Endothelial cell of umbilical vein (primary cell): ENCODE data around the gene GZF1. TPM values are rescaled to one million over a fixed set of nuclear protein-coding genes. Genes with fewer than 3 reads are reported as not detected.

Source experiments
- BruUV-seq: library from RNA; stranded (reverse); fragments of 400-500 nt; replicated peaks from 2 replicates; lab custom pipeline; 2021; lab: Mats Ljungman, UMichigan
- CTCF ChIA-PET: fragments of 300-600, 350-600 bp; sonication (Branson Sonifier 250); formaldehyde crosslinking; loops from one replicate; lab custom pipeline; 2021; ENCODE audit warnings: antibody characterized with exemption, inconsistent platforms; lab: Charles Lee
- POLR2A ChIA-PET: fragments of 300-600, 350-600 bp; sonication (Branson Sonifier 250); formaldehyde crosslinking; loops from one replicate; lab custom pipeline; 2021; ENCODE audit warnings: antibody characterized with exemption, inconsistent platforms; lab: Charles Lee
- DNase-seq: peaks from one replicate; pipeline ENCODE4 v3.0.0-alpha.2; 2011; ENCODE audit warnings: low read depth, low spot score
- FAIRE-seq: peaks from 2 replicates; lab custom pipeline; 2011; peaks lifted over from hg19 to GRCh38; lab: Jason Lieb, UNC
- H2AFZ ChIP-seq: 2 replicates; pipeline ENCODE4 v1.6.0; 2012; ENCODE audit warnings: low read depth, low read length, control low read depth, inconsistent platforms
- H3K27ac ChIP-seq: 2 replicates; pipeline ENCODE4 v1.5.1; 2011; ENCODE audit warnings: low read depth, mild to moderate bottlenecking, control low read depth, low read length, moderate library complexity; ENCODE audit not compliant: insufficient read depth
- H3K27me3 ChIP-seq, 2 experiments: 2 replicates each; pipeline versions ENCODE4 v1.6.0 to v1.6.1; 2011; ENCODE audit warnings: low read length in 2 of 2, mixed read lengths in 1 of 2; ENCODE audit not compliant: control insufficient read depth in 2 of 2, insufficient read depth in 2 of 2
- H3K36me3 ChIP-seq, 2 experiments: 2 replicates in 1 of 2; 3 replicates in 1 of 2; pipeline ENCODE4 v1.5.1; 2011; ENCODE audit warnings: low read length in 2 of 2, mild to moderate bottlenecking in 1 of 2, moderate library complexity in 1 of 2; ENCODE audit not compliant: control insufficient read depth in 2 of 2, insufficient read depth in 2 of 2; ENCODE audit errors: extremely low read depth in 1 of 2
- H3K4me1 ChIP-seq: 3 replicates; pipeline ENCODE4 v1.5.1; 2011; ENCODE audit warnings: mild to moderate bottlenecking, low read length; ENCODE audit not compliant: control insufficient read depth, insufficient read depth; ENCODE audit errors: extremely low read depth
- H3K4me2 ChIP-seq: 2 replicates; pipeline ENCODE4 v1.6.1; 2011; ENCODE audit warnings: low read length, control low read depth, mixed read lengths; ENCODE audit not compliant: insufficient read depth
- H3K4me3 ChIP-seq, 3 experiments: fragments of 200-600 bp in 1 of 3; sonication (generic), shearing (Covaris generic) in 1 of 3; replicated peaks in 1 of 3; 2 replicates each; pipeline ENCODE4 v1.5.1; 2011 to 2016; ENCODE audit warnings: control low read depth in 3 of 3, low read length in 3 of 3, mild to moderate bottlenecking in 2 of 3, inconsistent platforms in 1 of 3, low read depth in 1 of 3, moderate library complexity in 1 of 3; ENCODE audit not compliant: insufficient read depth in 1 of 3
- H3K79me2 ChIP-seq: 2 replicates; pipeline ENCODE4 v1.6.0; 2012; ENCODE audit warnings: low read length, inconsistent platforms; ENCODE audit not compliant: control insufficient read depth, insufficient read depth
- H3K9ac ChIP-seq: replicated peaks from 2 replicates; pipeline ENCODE3; 2011; ENCODE audit warnings: low read length, control low read depth; ENCODE audit not compliant: insufficient read depth; ENCODE audit errors: extremely low read depth
- H3K9me1 ChIP-seq: replicated peaks from 3 replicates; pipeline ENCODE4 v1.6.0; 2011; ENCODE audit warnings: mild to moderate bottlenecking, low read length; ENCODE audit not compliant: control insufficient read depth, insufficient read depth; ENCODE audit errors: extremely low read depth
- H3K9me3 ChIP-seq: replicated peaks from 2 replicates; pipeline ENCODE4 v1.5.1; 2012; ENCODE audit warnings: low read length, inconsistent platforms; ENCODE audit not compliant: control insufficient read depth, insufficient read depth
- H4K20me1 ChIP-seq: replicated peaks from 2 replicates; pipeline ENCODE3; 2011; ENCODE audit warnings: mild to moderate bottlenecking, low read length; ENCODE audit not compliant: control insufficient read depth, insufficient read depth; ENCODE audit errors: extremely low read depth
- CTCF ChIP-seq, 2 donors: IDR thresholded peaks; 1 replicate in 1 of 2; 2 replicates in 1 of 2; pipeline ENCODE4 v1.5.1; 2011; ENCODE audit warnings: low read length in 2 of 2, mild to moderate bottlenecking in 2 of 2, moderate library complexity in 2 of 2, control low read depth in 1 of 2, inconsistent platforms in 1 of 2, low read depth in 1 of 2; ENCODE audit not compliant: insufficient read depth in 1 of 2; ENCODE audit errors: extremely low read depth in 1 of 2
- EZH2 ChIP-seq: IDR thresholded peaks from 2 replicates; pipeline ENCODE4 v1.6.1; 2012; ENCODE audit warnings: borderline replicate concordance, low read depth, mild to moderate bottlenecking, moderate library complexity, low read length, inconsistent platforms; ENCODE audit not compliant: severe bottlenecking
- FOS ChIP-seq: IDR thresholded peaks from 2 replicates; pipeline ENCODE4 v1.6.1; 2011; ENCODE audit warnings: mild to moderate bottlenecking, low read length, moderate library complexity, borderline replicate concordance; ENCODE audit not compliant: insufficient read depth
- GATA2 ChIP-seq: IDR thresholded peaks from 2 replicates; pipeline ENCODE4 v1.7.0; 2011; ENCODE audit warnings: low read depth, mild to moderate bottlenecking, moderate library complexity, mixed read lengths, low read length; ENCODE audit not compliant: insufficient read length, insufficient read depth
- JUN ChIP-seq: IDR thresholded peaks from 2 replicates; pipeline ENCODE4 v1.6.1; 2011; ENCODE audit warnings: borderline replicate concordance, low read depth; ENCODE audit not compliant: insufficient read length, insufficient read depth
- MYC ChIP-seq: IDR thresholded peaks from one replicate; pipeline ENCODE4 v1.6.1; 2011; ENCODE audit warnings: mild to moderate bottlenecking, low read depth, low read length
- POLR2A ChIP-seq: IDR thresholded peaks from 2 replicates; pipeline ENCODE4 v1.6.1; 2012; ENCODE audit warnings: low read depth, mild to moderate bottlenecking, control low read depth, low read length
- POLR2AphosphoS5 ChIP-seq: IDR thresholded peaks from 2 replicates; pipeline ENCODE4 v1.6.1; 2012; ENCODE audit warnings: low read depth, mild to moderate bottlenecking, control low read depth, low read length, moderate library complexity; ENCODE audit not compliant: insufficient read depth
- dilution Hi-C: fragments of 300-500 bp; cut with MboI; formaldehyde crosslinking; loops from one replicate; pipeline ENCODE4 v1.15.0; 2019; ENCODE audit warnings: low sequenced_read_pairs; ENCODE audit not compliant: extremely low pct_ligation_motif_present
- intact Hi-C: fragments of 100-400 bp; cut with micrococcal nuclease; formaldehyde crosslinking; loops from one replicate; pipeline ENCODE4 v1.10.0; 2022
- polyA plus RNA-seq, 4 experiments: library from polyadenylated mRNA; depleted of rRNA in 3 of 4; stranded (reverse) in 3 of 4; unstranded in 1 of 4; fragments of >200 nt; gene quantifications; 2 replicates each; pipeline versions ENCODE4 v1.2.1 to v1.2.3, GENCODE V29; 2011 to 2012; ENCODE audit warnings: missing spikeins in 1 of 4
- total RNA-seq: library from RNA; stranded (reverse); gene quantifications from 2 replicates; pipeline ENCODE4 v1.2.3, GENCODE V29; 2021
- TF ChIP-seq, protein P1 (sequence below): IDR thresholded peaks from 2 replicates; pipeline ENCODE4 v1.6.1; 2011; ENCODE audit not compliant: insufficient read depth, insufficient read length

The GZF1 gene
- total and polyA plus RNA-seq, 2 donors (not counting 3 experiments of a cell fraction or from before 2014, with no cell fraction given) = 9.7 to 10.0 TPM

DNA sequence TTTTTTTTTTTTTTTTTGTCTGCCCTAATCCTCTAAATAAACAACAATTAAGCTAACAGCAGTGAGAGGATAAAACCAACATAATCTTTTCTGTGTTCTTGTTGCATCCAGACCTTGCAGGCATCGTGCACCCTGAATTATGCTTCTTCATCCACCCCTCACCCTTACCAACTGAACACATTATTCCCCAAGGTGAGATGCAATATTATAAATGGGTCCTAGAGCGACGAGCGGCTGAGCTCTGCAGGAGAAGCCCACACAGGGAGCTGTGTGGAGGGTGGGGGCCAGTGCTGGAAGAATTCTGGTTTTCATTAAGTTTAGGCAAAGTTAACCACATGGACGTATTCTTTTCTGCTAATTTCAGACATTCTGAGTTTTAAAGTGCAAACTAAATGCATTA lies 43.6 kb upstream of the GZF1 start:
- POLR2A ChIA-PET = no interaction called here

More for the DNA sequence above, 43.6 kb upstream of the GZF1 start:
- Histone ChIP-seq H3K9ac (no peak overlapping the region), H3K36me3 (no peaks in the 10 kb centered on the region), H2AFZ (no peak overlapping the region), H3K79me2 (no peaks in the 10 kb centered on the region), H3K27me3 (no peaks in the 10 kb centered on the region), H3K4me2 (no peak overlapping the region), H3K4me1 (peaks cover 10% of the 10 kb centered on the region), H3K4me3 (no peak overlapping the region), H3K27ac (no peak overlapping the region), H3K9me3 (no peaks in the 10 kb centered on the region), H4K20me1 (no peaks in the 10 kb centered on the region), H3K9me1 (no peaks in the 10 kb centered on the region)
- FAIRE-seq = no peak
- CTCF ChIA-PET = interaction anchor here (0.6 to 1.8 kb wide), 4 partner anchors 60 to 267 kb away, joined by 3 to 4 read pairs (median 4); no protein-coding TSS in a partner anchor
- dilution Hi-C loops = no loop called here
- DNase-seq = no peak
- intact Hi-C loops = no loop called here
- no peak for TF ChIP-seq POLR2AphosphoS5
- TF ChIP-seq CTCF (IDR thresholded peaks at IDR 0.05; ENCODE audit: extremely low read depth in 1 of 2, insufficient read depth in 1 of 2, low read depth in 1 of 2, low read length in 2 of 2) = no peak
- TF ChIP-seq POLR2A = no peak
- TF ChIP-seq, protein P1, sequence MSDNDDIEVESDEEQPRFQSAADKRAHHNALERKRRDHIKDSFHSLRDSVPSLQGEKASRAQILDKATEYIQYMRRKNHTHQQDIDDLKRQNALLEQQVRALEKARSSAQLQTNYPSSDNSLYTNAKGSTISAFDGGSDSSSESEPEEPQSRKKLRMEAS = no peak
- TF ChIP-seq EZH2 = no peak
- TF ChIP-seq GATA2 = no peak
- no peak for TF ChIP-seq JUN
- TF ChIP-seq FOS = no peak
- no peak for TF ChIP-seq MYC
- BruUV-seq = no TSS peak
